Activated naive CD4-positive, alpha-beta T cell treated with Interleukin-2 at 50 U/mL for 16 hours (primary cell): ENCODE results near the gene PTPRJ.
"Not testable (repeated sequence)": the region's sequence is repeated elsewhere in the genome, so short reads cannot be mapped to it uniquely, and the experiment has no call there.

Experiments used
- DNase-seq: peaks from one replicate; pipeline ENCODE4 v3.0.0-alpha.2; 2020

Gene PTPRJ

DNA sequence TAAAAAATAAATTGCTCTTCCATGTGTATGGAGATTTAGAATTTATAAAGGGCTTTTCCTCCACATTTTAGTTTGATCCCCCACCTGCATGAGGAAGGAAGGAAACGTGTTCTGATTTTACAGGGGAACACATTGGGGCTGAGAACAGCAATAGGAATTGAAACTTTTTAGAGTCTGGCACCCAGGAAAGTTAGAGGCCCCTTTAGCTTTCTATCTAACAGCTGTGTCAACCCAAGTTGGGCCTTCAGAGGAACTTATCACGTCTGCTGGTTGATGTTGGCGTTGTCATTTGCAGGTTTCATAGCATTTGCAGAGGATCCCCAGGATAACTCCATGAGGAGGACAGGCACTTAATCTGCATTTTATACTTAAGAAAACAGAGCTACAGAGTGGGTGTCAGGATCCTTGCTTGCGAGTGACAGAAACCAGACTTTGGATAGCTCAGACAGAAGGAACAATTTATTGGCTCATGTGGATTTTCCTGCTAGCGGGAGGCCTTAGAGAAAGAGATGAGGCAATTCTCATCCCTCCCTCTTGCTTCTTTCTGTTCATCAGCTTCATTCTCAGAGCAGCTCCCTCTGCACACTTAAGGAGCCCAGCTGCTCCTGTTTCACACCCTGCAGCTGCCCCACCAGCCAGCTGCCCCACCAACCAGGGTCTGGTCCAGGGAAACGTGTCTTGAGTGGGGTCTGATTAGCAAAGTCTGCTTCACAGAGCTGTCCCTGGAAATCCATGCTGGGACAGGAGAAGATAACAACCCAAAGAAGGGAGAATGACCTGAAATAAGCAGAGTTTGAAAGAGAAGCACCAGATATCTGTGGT is 143.8 kb downstream of the PTPRJ start:
- DNase-seq = no peak

DNA sequence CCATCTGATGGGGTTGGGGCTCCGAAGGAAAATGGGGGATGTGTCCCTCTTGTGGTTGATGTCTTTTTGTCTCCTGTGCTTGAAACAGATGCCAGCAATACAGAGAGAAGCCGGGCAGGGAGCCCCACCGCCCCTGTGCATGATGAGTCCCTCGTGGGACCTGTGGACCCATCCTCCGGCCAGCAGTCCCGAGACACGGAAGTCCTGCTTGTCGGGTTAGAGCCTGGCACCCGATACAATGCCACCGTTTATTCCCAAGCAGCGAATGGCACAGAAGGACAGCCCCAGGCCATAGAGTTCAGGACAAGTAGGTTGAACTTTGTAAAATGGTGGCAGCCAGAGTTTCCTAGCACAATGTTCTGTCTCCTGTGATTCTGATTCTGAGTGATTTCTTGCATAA is 144.5 kb downstream of the PTPRJ start:
- no peak for DNase-seq

DNA sequence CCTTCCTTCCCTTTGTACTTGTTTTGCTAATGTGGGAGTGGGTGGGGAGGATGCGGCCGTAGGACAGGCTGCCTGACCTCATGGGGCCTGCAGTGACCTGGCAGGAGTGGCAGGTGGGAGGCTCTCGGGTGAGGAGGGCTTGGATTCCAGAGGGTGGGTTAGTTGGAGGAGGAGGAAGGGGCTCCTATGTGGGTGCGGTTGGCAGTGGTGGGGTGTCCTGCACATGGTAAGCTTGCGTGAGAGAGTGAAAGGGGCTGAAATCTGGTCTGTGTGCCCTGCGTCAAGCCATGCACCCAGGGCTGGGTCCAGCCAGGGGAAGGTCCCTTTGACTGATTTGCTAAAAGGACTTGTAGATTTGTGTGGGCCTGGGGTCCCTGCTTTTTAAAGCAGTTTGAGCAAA is 145.5 kb downstream of the PTPRJ start:
- no peak for DNase-seq

DNA sequence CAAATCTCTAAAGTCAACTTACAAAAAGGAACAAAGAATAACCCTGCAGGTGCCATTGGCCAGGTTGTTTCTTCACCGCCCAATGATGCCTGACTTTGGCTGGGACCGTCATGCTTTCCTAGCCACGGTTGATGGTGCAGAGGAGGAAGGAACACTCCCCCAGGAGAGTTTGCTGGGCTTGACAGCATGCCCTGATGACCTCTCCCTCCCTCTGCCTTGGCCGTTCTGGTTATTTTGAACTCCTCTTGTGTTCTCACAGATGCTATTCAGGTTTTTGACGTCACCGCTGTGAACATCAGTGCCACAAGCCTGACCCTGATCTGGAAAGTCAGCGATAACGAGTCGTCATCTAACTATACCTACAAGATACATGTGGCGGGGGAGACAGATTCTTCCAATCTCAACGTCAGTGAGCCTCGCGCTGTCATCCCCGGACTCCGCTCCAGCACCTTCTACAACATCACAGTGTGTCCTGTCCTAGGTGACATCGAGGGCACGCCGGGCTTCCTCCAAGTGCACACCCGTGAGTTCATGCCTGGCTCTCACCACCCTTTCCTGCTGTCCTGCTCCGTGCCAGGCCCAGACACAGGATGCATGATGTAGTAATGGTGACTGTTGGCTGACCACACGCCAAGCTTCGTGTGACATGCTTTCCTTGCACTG is 147.3 kb downstream of the PTPRJ start:
- DNase-seq = no peak

DNA sequence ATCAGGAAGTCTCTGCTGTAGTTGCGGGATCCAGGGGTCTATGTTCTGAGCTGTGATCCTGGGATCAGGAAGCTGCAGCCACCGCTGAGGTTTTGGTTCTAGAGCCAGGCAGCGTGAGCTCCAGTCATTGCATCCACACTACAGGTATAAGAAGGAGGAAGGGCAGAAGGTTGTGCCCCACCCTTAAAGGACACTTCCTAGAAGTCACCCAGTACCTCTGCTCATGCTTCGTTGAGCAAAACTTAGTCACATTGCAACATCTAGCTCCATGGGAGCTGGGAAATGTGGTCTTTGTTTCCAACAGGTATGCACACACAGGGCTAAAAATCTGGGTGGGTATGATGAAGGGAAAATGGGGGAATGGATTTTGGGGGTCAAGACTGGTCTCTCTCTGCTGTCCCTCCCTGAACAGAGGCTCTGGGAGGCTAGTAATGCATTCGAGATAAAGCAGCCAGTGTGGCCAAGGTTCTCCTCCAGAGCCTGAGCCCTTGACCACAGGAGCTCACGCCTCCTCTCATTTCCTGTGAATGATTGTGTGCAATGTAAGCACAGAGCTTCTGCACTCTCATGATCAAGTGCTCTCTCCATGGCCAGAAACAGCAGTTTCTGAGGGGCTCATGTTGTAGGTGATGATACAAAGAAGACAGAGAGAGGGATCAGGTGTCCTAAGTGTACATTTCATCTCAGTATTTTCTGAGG is 149.5 kb downstream of the PTPRJ start:
- no peak for DNase-seq

DNA sequence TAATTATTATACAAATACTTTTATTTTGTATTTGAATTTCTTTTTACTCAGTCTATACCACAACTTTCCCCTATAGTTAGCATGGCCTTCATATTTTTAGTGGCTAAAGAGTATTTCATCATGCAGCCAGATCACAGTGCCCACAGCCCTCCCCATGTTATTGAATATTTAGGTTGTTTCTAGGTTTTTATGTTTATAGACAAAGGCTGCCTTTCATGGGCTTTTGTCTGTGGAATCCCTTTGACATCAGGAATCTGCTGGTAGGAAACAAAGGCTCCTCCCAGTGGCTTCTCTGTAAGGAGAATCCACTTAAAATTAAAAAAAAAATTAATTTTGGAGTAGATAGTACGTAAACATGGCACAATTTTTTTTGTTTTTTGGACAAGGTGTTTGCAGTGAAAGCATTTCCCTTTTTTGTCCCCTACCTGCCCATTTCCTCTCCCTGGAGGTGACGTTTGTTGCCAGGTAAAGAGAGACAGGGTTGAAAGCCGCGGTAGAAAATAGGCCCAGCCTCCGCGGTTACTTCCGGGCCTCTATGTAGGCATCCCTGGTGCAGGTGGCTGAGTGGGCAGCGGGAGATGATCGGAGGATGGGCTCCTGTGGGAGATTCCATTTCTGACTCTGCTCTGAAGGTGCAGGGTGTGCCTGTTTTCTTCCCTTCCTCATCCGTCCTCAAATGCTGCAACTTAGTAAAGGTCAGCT is 154.0 kb downstream of the PTPRJ start:
- DNase-seq = no peak

DNA sequence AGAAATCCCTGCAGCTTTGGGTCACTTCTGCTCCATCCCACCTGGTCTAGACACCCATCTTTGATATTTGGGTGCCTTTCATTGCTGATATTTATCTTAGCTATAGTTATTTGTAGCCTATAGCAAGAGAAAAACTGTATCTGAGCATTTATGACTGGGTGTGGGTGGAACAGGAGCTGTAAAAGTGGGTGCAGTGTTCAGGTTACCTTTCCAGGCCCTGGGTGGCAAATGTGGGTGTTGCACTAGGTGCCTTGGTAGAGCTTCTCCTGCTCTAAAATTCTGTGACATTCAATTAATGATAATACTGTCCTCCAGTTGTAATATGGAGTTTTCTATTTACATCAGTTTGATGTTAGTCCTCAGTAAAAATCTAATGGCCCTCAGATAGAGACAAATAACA is 157.9 kb downstream of the PTPRJ start:
- DNase-seq = no peak

DNA sequence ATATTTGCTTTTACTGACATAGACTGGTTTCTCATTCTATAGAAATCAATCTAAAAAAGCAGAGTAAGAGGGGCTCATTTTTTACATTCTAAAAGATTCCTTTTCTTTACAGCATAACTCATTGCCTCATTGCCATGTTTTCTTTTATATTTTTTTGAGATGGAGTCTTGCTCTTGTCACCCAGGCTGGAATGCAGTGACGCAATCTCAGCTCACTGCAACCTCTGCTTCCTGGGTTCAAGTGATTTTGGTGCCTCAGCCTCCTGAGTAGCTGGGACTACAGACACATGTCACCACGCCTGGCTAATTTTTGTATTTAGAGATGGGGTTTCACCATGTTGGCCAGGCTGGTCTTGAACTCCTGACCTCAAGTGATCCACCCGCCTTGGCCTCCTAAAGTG is 159.5 kb downstream of the PTPRJ start:
- DNase-seq = not testable (repeated sequence)

DNA sequence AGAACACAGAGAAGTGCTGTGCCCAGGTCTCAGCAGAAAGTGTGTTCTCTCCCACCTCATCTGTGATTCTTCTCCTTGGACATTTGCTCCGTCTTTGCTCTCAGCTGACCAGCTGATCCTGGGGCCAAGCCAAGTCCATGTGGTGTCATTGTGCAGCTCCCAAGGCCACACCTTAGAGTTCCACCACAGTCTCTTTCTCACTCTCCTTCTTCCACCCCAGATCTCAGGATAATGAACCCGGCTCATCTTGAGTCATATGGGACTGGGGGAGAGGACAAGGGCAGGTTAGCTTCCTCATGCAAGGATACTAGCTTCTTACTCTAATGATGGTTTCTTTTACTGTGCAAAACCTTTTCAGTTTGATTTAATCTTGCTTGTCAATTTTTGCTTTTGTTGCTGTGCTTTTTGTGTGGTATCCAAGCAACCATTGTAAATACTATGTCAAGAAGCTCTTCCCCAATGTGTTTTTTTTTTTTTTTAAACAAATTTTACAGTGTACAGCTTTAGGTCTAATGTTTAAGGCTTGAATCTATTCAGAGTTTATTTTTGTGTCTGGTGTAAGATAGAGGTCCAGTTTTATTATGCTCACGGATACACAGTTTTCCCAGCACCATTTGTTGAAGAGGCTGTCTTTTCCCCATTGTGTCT is 161.2 kb downstream of the PTPRJ start:
- no peak for DNase-seq

DNA sequence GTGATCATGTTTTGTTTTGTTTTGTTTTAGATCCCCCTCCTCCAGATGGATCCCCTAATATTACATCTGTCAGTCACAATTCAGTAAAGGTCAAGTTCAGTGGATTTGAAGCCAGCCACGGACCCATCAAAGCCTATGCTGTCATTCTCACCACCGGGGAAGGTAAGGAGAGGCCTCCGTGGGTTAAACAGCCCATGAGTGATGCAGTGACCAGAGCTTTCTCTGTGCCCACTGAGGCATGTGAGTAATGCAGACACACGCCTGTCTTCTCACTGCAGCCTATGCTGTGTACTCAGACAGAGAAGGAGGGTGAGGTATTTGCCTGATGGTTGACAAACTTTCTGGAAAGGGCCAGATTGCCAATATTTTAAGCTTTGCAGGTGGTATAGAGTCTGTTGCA is 162.5 kb downstream of the PTPRJ start:
- DNase-seq = no peak

DNA sequence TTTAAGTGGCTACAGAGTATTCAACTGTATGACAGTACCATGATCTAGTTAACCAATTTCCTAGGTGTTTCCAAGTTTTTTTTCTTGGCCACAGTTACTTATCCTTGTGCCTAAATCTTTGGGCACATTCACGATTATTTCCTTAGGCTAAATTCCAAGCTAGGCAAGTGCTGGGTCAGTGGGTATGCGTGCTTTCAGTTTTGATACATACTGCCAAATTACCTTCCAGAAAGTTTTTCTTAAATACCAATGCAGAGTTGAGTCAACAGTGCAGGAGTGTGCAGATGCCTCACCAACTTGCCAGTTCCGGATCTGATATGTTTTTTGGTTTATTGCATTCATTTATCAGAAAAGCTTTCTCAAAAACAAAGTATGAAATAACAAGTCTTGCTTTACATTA is 168.4 kb downstream of the PTPRJ start:
- no peak for DNase-seq

DNA sequence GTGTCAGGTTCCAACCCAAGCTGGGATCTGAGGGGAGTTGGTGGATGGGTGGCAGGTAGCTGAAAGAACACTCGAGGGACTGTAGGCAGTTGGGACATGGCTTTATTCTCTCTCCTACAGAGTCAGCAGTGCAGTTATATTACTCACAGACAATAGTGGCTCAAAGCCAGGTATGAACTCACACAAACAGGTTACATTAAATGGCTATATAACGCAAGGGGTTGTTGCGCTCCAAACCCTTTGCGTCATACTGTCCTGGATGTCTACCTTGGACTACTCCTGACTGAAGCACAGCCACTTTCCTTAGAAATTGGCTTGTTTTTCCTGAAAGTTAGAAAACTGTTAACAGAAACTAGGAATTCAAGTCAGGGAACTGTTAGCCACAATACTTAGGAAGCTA is 169.9 kb downstream of the PTPRJ start:
- DNase-seq = no peak

DNA sequence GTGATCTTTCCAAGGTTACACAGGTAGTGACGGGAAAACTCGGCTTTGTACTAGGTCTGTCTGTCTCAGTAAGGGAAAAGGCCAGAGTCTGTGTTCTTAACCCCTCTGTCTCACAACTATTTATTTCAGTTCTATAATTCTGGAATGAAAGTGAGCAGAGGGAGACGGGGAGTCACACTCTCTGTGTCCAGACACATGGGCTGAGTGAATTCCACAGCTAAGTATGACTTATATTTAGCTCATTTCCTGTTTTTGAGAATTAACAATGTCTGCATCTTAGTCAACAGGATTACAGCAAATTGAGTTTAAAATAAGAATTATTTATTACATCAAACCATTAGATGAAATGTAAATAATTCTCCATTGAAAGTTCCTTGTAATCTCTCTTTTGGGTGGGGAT is 173.8 kb downstream of the PTPRJ start:
- no peak for DNase-seq

DNA sequence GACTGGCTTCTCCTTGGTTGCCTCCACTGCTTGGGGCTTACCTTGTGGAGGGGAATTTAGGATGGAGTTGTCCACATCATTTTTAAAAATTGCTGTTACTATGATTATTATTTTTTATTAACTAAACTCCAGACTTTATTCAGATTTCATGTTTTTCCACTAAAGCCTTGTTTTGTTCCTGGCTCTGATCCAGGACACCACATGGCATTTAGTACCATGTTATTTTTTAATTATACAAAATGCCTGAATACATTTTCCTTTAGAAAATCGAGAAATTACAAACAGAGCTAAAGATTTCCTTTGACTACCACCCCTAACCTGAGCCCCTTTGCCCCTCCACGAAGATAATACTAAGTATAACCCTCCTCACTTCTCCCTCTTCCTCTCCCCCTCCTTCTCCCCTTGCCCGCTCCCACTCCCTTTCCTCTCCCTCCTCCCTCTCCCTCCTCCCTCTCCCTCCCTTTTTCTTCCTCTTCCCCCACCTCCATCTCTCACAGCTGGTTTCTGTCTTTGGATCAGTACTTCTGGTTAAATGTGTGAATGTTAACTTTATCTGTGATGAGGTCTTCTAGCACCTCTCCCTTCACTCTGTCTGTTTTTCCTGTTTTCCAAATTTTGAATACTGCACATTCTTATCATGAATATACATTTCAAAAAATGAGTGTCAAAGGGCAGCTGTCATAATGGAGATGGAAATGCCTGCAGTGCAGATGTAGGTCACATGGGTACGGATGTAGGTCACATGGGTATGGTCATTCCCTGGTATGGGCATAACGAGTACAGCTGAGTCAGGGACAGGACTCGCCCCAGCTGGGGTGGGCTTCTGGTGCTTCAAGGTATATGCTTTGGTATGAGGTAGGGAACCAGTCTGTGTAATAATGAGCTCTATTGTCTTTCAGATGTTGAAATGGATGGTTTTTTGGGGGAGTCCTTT is 181.9 kb downstream of the PTPRJ start:
- no peak for DNase-seq

DNA sequence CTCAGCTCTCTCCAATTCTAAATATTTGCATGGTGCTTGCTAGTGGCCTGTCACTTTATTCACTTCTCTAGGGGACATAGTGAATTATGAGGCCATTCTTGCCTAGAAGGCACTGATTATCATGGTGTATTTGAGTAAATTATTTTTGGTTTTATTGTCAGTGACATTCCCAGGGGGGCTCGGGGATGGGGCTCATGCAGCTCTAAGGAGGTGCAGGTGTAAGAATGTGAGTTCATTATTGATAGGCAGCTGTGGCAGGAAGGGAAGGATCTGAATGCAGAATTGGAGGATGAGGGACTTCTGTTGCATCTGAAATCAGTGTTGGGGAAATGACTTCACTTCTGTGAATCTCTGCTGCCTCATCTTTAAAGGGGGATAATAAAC is 182.5 kb downstream of the PTPRJ start:
- DNase-seq = no peak

DNA sequence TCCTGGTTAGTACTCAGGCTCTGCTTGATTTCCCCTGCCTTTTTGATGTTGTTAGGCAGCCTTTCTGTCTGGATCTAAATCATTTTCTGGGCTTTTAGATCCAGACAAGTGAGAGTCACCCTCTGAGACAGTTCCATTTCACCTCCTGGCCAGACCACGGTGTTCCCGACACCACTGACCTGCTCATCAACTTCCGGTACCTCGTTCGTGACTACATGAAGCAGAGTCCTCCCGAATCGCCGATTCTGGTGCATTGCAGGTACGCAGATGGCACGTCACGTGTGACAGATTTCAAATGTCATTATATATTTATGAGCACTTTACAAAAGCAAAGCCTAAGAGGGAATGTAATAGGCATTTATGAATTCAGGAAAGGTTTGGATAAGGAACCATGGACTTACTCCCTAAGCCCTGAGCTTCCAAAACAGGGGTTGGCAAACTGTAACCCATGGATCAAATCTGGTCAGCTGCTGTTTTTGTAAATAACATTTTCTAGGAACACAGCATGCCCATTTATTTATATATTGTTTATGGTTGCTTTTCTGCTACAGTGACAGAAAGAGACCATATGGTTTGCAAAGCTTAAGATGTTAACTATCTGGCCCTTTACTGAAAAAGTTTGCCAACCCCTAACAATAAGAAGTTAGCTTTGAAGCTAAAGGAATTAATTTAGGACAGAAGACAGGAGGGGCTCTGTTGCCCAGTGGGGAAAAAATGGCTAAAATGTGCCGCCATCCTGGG is 183.2 kb downstream of the PTPRJ start:
- DNase-seq = no peak

DNA sequence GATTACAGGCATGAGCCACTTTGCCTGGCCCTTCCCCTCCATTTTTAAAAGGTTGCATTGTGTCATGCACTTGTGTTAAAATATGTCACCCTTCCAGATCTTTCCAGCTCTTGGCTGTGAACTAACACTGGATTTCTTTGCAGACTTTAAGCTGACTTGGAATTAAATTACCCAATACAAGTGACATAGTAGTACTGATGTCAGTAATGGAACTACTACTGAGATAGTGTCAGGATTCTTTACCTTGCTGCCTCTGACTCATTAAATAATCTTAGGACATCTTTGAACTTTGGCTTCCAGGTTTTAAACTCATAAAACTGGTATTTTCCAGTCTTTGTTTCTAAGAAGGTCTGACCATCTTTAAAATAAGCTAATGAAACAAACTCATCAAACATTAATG is 184.5 kb downstream of the PTPRJ start:
- DNase-seq = no peak

DNA sequence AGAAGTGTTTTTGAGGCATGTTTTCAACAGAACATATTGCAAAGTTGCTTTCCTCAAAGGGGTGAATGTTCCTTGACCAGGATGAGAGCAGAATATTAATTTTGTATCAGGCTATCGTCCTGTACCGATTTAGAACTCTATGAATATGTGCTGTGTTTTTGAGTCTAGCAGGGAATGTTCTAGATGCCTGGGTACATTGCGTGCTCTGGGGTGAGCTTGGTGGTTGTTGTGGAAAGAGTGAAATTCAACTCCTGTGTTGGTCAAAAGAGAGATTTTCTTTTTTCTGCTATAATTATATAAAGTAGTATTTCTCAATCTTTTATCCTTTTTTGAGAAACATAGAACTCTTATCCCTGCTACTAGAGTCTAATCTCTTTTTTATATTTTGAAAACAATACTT is 185.1 kb downstream of the PTPRJ start:
- DNase-seq = no peak

DNA sequence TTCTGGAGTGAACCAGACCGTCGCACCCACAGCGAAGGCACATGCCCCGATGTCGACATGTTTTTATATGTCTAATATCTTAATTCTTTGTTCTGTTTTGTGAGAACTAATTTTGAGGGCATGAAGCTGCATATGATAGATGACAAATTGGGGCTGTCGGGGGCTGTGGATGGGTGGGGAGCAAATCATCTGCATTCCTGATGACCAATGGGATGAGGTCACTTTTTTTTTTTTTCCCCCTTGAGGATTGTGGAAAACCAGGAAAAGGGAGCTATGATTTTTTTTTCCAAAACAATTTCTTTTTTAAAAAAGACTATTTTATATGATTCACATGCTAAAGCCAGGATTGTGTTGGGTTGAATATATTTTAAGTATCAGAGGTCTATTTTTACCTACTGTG is 187.0 kb downstream of the PTPRJ start:
- no peak for DNase-seq

DNA sequence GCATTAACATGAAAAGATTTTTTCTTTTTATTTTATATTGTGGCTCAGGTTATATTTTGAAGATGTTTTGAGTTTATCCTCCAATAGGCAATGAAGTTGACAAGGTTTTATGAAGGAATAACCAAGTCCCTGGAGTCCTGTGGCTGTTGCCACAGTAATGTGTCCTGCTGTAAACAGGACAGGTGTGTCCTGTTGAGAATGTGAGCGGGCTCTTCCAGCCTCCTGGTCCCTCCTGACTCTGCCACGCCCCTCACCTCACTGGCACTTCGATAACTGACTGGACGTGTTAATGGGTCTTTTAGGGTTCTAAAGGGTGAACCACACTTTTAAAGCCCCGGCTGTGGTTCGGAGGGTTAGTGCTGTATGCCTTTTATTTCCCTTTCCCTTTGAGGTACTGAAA is 188.5 kb downstream of the PTPRJ start:
- no peak for DNase-seq

DNA sequence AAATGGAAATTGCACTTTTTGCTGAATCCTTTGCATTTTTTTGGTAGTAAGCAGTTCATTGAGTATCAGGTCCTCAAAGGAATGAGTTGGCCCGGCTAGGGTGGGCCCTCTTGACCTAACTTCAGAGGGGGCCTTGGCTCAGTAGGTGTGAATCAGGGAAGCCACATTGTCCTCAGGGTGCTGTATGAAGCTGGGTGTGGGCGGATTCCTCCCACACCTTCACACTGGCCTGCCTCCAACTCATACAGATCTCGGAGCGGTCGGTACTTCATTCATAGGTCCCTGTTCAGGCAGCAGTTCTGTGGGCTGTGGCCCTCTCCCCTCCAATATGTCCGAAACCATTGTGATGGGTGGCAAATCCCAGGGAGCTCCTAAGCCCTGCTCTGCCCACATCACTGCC is 188.9 kb downstream of the PTPRJ start:
- no peak for DNase-seq
